NCI-H345 treated with DMSO at 0.1 percent for 48 hours (cell line): ENCODE results near the gene AQP2.
"Not testable (repeated sequence)": the region's sequence is repeated elsewhere in the genome, so short reads cannot be mapped to it uniquely, and the experiment has no call there.

ENCODE experiments used
- DNase-seq: peaks from one replicate; lab custom pipeline; 2025; ENCODE audit not compliant: unreplicated experiment; lab: John Stamatoyannopoulos, UW

The AQP2 gene

GRCh38 chr12:49984476-49985359 is 34.2 kb downstream of the AQP2 start:
- no peak for DNase-seq

- DNase-seq: no peak
These were observed 35.4 kb downstream of the AQP2 start for GRCh38 chr12:49985981-49986380.

GRCh38 chr12:49986476-49986875 is 35.9 kb downstream of the AQP2 start:
- not testable (repeated sequence) for DNase-seq

- no peak for DNase-seq
These were observed 37.2 kb downstream of the AQP2 start for GRCh38 chr12:49987625-49988303.

GRCh38 chr12:49989400-49989799 is 38.9 kb downstream of the AQP2 start:
- DNase-seq: not testable (repeated sequence)

GRCh38 chr12:49990273-49990672 is 39.7 kb downstream of the AQP2 start:
- DNase-seq: no peak

GRCh38 chr12:49998453-49998852 is 47.9 kb downstream of the AQP2 start:
- no peak for DNase-seq

- no peak for DNase-seq
These were observed 53.1 kb downstream of the AQP2 start for GRCh38 chr12:50003595-50003994.

GRCh38 chr12:50004696-50005095 is 54.2 kb downstream of the AQP2 start:
- DNase-seq: no peak

- DNase-seq: no peak
These were observed 54.6 kb downstream of the AQP2 start for GRCh38 chr12:50005175-50005574.

GRCh38 chr12:50006280-50006679 is 55.7 kb downstream of the AQP2 start:
- DNase-seq: no peak

- no peak for DNase-seq
These were observed 56.4 kb downstream of the AQP2 start for GRCh38 chr12:50006754-50007442.
